Right lobe of liver (tissue), 4 donors: ENCODE results near the gene AGBL5.
"Not testable (repeated sequence)": the region's sequence is repeated elsewhere in the genome, so short reads cannot be mapped to it uniquely, and the experiment has no call there.

Experiments used
- POLR2A ChIP-seq: fragments of 450-650 bp; IDR thresholded peaks from one replicate; pipeline ENCODE4 v1.6.1; 2017; ENCODE audit warnings: antibody characterized with exemption, mild to moderate bottlenecking
- TF ChIP-seq, protein P1 (sequence below), 4 donors: fragments of 200-600 bp in 3 of 4; fragments of 450-650 bp in 1 of 4; IDR thresholded peaks; one replicate each; pipeline versions ENCODE4 v1.5.1 to v1.8.0; 2016 to 2022; ENCODE audit warnings: antibody characterized with exemption in 4 of 4, mild to moderate bottlenecking in 2 of 4
- donor health status: DM: no; HTN: no; CAD: no.
- donor health status: DM: no; HTN: no; CAD: no.
- donor health status: DM: no; HTN: yes; CAD: no.

GRCh38 chr2:27119330-27119670 is 67.8 kb downstream of the AGBL5 start:
- TF ChIP-seq, protein P1, sequence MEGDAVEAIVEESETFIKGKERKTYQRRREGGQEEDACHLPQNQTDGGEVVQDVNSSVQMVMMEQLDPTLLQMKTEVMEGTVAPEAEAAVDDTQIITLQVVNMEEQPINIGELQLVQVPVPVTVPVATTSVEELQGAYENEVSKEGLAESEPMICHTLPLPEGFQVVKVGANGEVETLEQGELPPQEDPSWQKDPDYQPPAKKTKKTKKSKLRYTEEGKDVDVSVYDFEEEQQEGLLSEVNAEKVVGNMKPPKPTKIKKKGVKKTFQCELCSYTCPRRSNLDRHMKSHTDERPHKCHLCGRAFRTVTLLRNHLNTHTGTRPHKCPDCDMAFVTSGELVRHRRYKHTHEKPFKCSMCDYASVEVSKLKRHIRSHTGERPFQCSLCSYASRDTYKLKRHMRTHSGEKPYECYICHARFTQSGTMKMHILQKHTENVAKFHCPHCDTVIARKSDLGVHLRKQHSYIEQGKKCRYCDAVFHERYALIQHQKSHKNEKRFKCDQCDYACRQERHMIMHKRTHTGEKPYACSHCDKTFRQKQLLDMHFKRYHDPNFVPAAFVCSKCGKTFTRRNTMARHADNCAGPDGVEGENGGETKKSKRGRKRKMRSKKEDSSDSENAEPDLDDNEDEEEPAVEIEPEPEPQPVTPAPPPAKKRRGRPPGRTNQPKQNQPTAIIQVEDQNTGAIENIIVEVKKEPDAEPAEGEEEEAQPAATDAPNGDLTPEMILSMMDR (IDR thresholded peaks at IDR 0.05), result not testable (repeated sequence)
- TF ChIP-seq POLR2A, result not testable (repeated sequence)
